ENCODE results near the gene PZP.

Gene PZP

GRCh38 chr12:9104767-9105423 is 103.3 kb downstream of the PZP start:
- no peak for TF ChIP-seq CTCF (IDR thresholded peaks at IDR 0.05)
- no peak for DNase-seq (ENCODE audit: low spot score)
- Histone ChIP-seq H3K4me3 (no peak overlapping the region), H3K27ac (no peak overlapping the region)

GRCh38 chr12:9104087-9104486 is 104.1 kb downstream of the PZP start:
- no peak overlapping the region for H3K27ac ChIP-seq
- H3K4me3 ChIP-seq, result no peak overlapping the region
- no peak for DNase-seq (ENCODE audit: low spot score)
- TF ChIP-seq CTCF (IDR thresholded peaks at IDR 0.05), result no peak

GRCh38 chr12:9103050-9103849 is 104.9 kb downstream of the PZP start:
- TF ChIP-seq CTCF (IDR thresholded peaks at IDR 0.05), result no peak
- H3K4me3 ChIP-seq, result no peak overlapping the region
- H3K27ac ChIP-seq, result no peak overlapping the region
- no peak for DNase-seq (ENCODE audit: low spot score)

- Histone ChIP-seq H3K27ac (no peak overlapping the region), H3K4me3 (no peak overlapping the region)
- DNase-seq (ENCODE audit: low spot score), result no peak
- TF ChIP-seq CTCF (IDR thresholded peaks at IDR 0.05), result no peak
Observed at GRCh38 chr12:9101018-9101687, 107.0 kb downstream of the PZP start.

GRCh38 chr12:9099552-9100190 is 108.5 kb downstream of the PZP start:
- no peak for DNase-seq (ENCODE audit: low spot score)
- TF ChIP-seq CTCF (IDR thresholded peaks at IDR 0.05), result no peak
- Histone ChIP-seq H3K4me3 (no peak overlapping the region), H3K27ac (no peak overlapping the region)

All from coronary artery (tissue), 2 donors.